ENCODE measurements around the gene ENDOD1.

- TF ChIP-seq CTCF (conservative IDR thresholded peaks at IDR 0.05), result no peak
- TF ChIP-seq ZFX (IDR thresholded peaks at IDR 0.05), result no peak
Measured at GRCh38 chr11:95119361-95120060, 29.9 kb downstream of the ENDOD1 start.
